Testis (tissue), 3 donors: ENCODE results near the gene NCBP3. TPM values are rescaled to one million over a fixed set of nuclear protein-coding genes. Genes with fewer than 3 reads are reported as not detected.
A peak's percentile ranks its signal among the peaks of the same experiment; 100 is the strongest.
"Not testable (repeated sequence)": the region's sequence is repeated elsewhere in the genome, so short reads cannot be mapped to it uniquely, and the experiment has no call there.

Experiments
- DNase-seq: peaks from one replicate; pipeline ENCODE4 v3.0.0-alpha.2; 2019
- H3K27ac ChIP-seq, 2 donors: fragments of 200-600 bp; sonication (generic); one replicate each; pipeline ENCODE4 v1.5.1; 2019
- H3K27me3 ChIP-seq: fragments of 200-600 bp; sonication (generic); one replicate; pipeline ENCODE4 v1.5.1; 2019
- H3K36me3 ChIP-seq: fragments of 200-600 bp; sonication (generic); one replicate; pipeline ENCODE4 v1.5.1; 2017; ENCODE audit warnings: low read depth; ENCODE audit errors: missing control alignments
- H3K4me1 ChIP-seq: fragments of 200-600 bp; sonication (generic); one replicate; pipeline ENCODE4 v1.5.1; 2019
- H3K4me3 ChIP-seq, 2 donors: fragments of 200-600 bp; sonication (generic); one replicate each; pipeline ENCODE4 v1.5.1; 2017 to 2019
- H3K9me3 ChIP-seq: fragments of 200-600 bp; sonication (generic); one replicate; pipeline ENCODE4 v1.5.1; 2017
- POLR2A ChIP-seq: fragments of 450-650 bp; IDR thresholded peaks from one replicate; pipeline ENCODE4 v1.6.1; 2017; ENCODE audit warnings: antibody characterized with exemption, mild to moderate bottlenecking, moderate library complexity
- WGBS, 2 donors: methylation state at CpG; one replicate each; pipeline ENCODE4 v1.1.5; 2018; 5-methylcytosine and 5-hydroxymethylcytosine counted together
- intact Hi-C: fragments of 100-400 bp; cut with DNase I; formaldehyde crosslinking; loops from one replicate; pipeline ENCODE4 v1.15.1; 2023; ENCODE audit warnings: low total_unique reads
- polyA plus RNA-seq: library from polyadenylated mRNA; stranded (reverse); fragments of 350-450 nt; fragmentation: Illumina TruSeq; extraction: RNeasy Lipid Tissue Mini Kit (QIAGEN cat#74804); gene quantifications from one replicate; pipeline ENCODE4 v1.2.3, GENCODE V29; 2014; ENCODE audit warnings: low read depth, low replicate concordance; ENCODE audit not compliant: insufficient read depth
- total RNA-seq, 2 donors: library from RNA; depleted of rRNA; stranded (reverse); fragments of >200 nt; gene quantifications; one replicate each; pipeline ENCODE4 v1.2.3, GENCODE V29; 2016
- TF ChIP-seq, protein P1 (sequence below), 3 experiments: fragments of 450-650 bp in 2 of 3; fragments of 200-600 bp in 1 of 3; sonication (generic) in 1 of 3; IDR thresholded peaks; one replicate each; pipeline ENCODE4 v1.5.1; 2016 to 2019; ENCODE audit warnings: antibody characterized with exemption in 3 of 3, mild to moderate bottlenecking in 2 of 3, moderate library complexity in 1 of 3

NCBP3 gene
- total and polyA plus RNA-seq, 3 donors from 2014 or later = 37.2 to 61.6 (median 37.7) TPM

GRCh38 chr17:3792481-3792880, 53.6 kb downstream of the NCBP3 start:
- Histone ChIP-seq H3K4me1 (no peaks in the 10 kb centered on the region), H3K4me3 (no peak overlapping the region), H3K36me3 (no peaks in the 10 kb centered on the region), H3K27ac (no peak overlapping the region), H3K27me3 (no peaks in the 10 kb centered on the region), H3K9me3 (no peaks in the 10 kb centered on the region)
- intact Hi-C loops = no loop called here
- DNase-seq = peak; percentile 66
- 60 to 63% methylated on average over 6 of the region's 6 CpGs for WGBS, 2 donors
- no peak for TF ChIP-seq POLR2A
- TF ChIP-seq, protein P1, sequence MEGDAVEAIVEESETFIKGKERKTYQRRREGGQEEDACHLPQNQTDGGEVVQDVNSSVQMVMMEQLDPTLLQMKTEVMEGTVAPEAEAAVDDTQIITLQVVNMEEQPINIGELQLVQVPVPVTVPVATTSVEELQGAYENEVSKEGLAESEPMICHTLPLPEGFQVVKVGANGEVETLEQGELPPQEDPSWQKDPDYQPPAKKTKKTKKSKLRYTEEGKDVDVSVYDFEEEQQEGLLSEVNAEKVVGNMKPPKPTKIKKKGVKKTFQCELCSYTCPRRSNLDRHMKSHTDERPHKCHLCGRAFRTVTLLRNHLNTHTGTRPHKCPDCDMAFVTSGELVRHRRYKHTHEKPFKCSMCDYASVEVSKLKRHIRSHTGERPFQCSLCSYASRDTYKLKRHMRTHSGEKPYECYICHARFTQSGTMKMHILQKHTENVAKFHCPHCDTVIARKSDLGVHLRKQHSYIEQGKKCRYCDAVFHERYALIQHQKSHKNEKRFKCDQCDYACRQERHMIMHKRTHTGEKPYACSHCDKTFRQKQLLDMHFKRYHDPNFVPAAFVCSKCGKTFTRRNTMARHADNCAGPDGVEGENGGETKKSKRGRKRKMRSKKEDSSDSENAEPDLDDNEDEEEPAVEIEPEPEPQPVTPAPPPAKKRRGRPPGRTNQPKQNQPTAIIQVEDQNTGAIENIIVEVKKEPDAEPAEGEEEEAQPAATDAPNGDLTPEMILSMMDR (IDR thresholded peaks at IDR 0.05) = no peak

DNA sequence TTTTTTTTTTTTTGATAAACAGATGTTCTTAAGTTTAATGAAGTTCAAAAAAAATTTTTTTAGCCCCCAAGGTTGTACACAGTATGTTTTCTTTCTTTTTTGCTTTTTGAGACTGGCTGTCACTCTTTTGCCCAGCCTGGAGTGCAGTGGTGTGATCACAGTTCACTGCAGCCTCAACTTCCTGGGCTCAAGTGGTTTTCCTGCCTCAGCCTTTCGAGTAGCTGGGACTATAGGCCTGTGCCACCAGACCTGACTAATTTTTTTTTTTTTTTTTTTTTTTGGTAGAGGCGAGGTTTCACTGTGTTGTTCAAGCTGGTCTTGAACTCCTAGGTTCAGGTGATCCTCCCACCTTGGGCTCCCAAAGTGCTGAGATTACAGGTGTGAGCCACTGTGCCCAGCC, 57.8 kb downstream of the NCBP3 start:
- H3K36me3 ChIP-seq = no peaks in the 10 kb centered on the region
- DNase-seq = no peak
- no peak for TF ChIP-seq POLR2A
- TF ChIP-seq, protein P1 (IDR thresholded peaks at IDR 0.05) = no peak
- H3K27me3 ChIP-seq = no peaks in the 10 kb centered on the region
- H3K4me3 ChIP-seq = no peak overlapping the region
- H3K4me1 ChIP-seq = no peaks in the 10 kb centered on the region
- intact Hi-C loops = no loop called here
- H3K27ac ChIP-seq = no peak overlapping the region
- no peaks in the 10 kb centered on the region for H3K9me3 ChIP-seq
- 76 to 87% methylated on average over 2 of the region's 2 CpGs for WGBS, 2 donors

- intact Hi-C loops, H3K27ac ChIP-seq, H3K4me1 ChIP-seq, DNase-seq, H3K9me3 ChIP-seq, H3K4me3 ChIP-seq, H3K27me3 ChIP-seq, H3K36me3 ChIP-seq: not testable (repeated sequence)
- WGBS, 2 donors = 85 to 91% methylated on average over 5 of the region's 5 CpGs
These were observed 60.7 kb downstream of the NCBP3 start for GRCh38 chr17:3785323-3785722.

DNA sequence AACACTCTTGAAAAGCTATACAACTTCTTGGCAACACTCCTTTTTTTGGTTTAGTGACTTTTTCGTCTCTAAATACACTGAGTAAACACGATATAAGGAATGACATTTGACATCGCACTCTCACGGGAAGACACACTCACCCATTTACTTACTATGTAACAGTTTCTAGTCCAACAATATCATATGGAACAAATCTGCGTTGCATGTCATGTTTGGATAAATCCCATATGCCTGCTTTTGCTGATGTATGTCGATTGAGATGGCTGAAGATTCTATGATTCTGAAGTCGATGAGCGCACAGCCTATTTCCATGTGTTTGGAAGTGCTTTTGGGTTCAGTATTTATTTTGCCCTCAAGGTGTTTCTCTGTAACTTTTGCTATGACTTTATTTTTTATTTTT, 63.3 kb downstream of the NCBP3 start:
- no peaks in the 10 kb centered on the region for H3K4me1 ChIP-seq
- no peaks in the 10 kb centered on the region for H3K27me3 ChIP-seq
- no peak for DNase-seq
- no peak overlapping the region for H3K4me3 ChIP-seq
- TF ChIP-seq POLR2A = no peak
- TF ChIP-seq, protein P1 (IDR thresholded peaks at IDR 0.05) = no peak
- intact Hi-C loops = no loop called here
- H3K36me3 ChIP-seq = no peaks in the 10 kb centered on the region
- H3K27ac ChIP-seq = no peak overlapping the region
- WGBS, 2 donors = 87 to 91% methylated on average over 8 of the region's 8 CpGs
- no peaks in the 10 kb centered on the region for H3K9me3 ChIP-seq

DNA sequence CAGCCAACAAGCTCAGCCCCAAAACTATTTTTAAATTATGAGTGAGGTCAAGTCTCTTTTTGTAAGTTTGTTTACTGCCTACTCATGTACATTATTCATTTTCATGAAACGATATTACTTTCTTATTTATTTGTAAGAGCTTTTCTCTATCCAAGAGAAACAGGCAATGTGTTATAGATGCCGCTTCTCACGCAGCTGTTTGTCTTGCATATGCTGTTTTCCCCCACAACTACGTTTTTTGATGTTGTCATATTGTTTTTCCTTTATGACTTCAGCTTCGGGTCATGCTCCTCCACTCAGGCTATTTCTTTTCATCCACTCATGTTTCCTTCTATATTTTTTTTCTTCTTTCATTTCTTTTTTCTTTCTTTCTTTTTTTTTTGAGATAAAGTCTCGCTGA, 65.1 kb downstream of the NCBP3 start:
- intact Hi-C loops = no loop called here
- H3K4me1 ChIP-seq = no peaks in the 10 kb centered on the region
- no peaks in the 10 kb centered on the region for H3K27me3 ChIP-seq
- no peak for TF ChIP-seq POLR2A
- no peak overlapping the region for H3K27ac ChIP-seq
- DNase-seq = no peak
- H3K4me3 ChIP-seq = no peak overlapping the region
- H3K36me3 ChIP-seq = no peaks in the 10 kb centered on the region
- no peaks in the 10 kb centered on the region for H3K9me3 ChIP-seq
- 83 to 89% methylated on average over 6 of the region's 6 CpGs for WGBS, 2 donors

DNA sequence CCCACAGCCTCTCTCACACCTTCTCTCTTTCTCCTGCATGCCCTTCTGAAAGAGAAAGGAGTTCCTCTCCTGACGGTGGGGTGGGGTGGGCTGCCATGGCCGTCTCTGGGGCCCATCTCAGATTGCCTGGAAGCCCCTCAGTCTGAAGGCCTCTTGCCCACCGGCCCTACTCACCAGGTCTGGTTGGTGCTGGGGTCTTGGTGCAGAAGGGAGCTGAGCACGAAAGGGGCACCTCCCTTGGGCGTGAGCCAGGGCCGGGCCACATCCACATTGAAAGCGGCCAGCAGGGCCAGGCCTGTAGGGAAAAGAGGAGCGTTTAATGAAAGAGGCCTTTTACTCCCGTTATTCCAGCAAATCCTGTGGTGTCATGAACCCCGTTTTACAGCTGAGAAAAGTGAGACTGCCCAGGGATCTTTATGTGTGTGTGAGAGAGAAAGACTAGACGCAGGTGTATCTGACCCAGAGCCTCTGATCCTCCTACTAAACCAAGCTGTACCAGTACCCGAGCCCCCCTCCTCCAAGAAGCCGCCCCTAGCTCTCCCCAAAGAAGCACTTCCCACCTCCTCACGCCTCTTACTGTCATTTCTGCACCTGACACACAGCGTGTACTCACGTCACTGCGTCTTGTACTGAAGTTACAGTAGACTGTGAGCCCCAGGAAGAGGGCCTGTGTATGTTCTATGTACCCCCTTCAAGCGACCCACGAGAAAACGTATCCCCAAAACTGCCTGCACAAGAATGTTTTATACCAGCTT, 68.5 kb downstream of the NCBP3 start:
- Histone ChIP-seq H3K27me3 (no peaks in the 10 kb centered on the region), H3K9me3 (no peaks in the 10 kb centered on the region), H3K4me3 (no peak overlapping the region), H3K36me3 (no peaks in the 10 kb centered on the region), H3K27ac (no peak overlapping the region), H3K4me1 (no peaks in the 10 kb centered on the region)
- TF ChIP-seq, protein P1 (IDR thresholded peaks at IDR 0.05) = no peak
- no peak for DNase-seq
- intact Hi-C loops = no loop called here
- WGBS, 2 donors = 91 to 93% methylated on average over 13 to 20 of the region's 20 CpGs
